Liver (tissue), 9 donors: ENCODE results near the gene GGCT. TPM values are rescaled to one million over a fixed set of nuclear protein-coding genes. Genes with fewer than 3 reads are reported as not detected.
"Not testable (repeated sequence)": the region's sequence is repeated elsewhere in the genome, so short reads cannot be mapped to it uniquely, and the experiment has no call there.

ENCODE experiments used
- DNase-seq: peaks from one replicate; pipeline ENCODE4 v3.0.0-alpha.2; 2017; ENCODE audit warnings: low spot score
- H3K27ac ChIP-seq, 2 donors: one replicate each; pipeline ENCODE4 v1.7.0; 2013; ENCODE audit warnings: inconsistent platforms in 2 of 2, low read length in 2 of 2, control low read depth in 1 of 2, low read depth in 1 of 2, mild to moderate bottlenecking in 1 of 2
- H3K27me3 ChIP-seq, 4 donors: one replicate each; pipeline versions ENCODE4 v1.6.1 to v1.7.0; 2013; ENCODE audit warnings: low read length in 3 of 4, inconsistent platforms in 1 of 4, mild to moderate bottlenecking in 1 of 4, moderate library complexity in 1 of 4; ENCODE audit not compliant: control insufficient read depth in 4 of 4, insufficient read depth in 4 of 4
- H3K36me3 ChIP-seq, 4 donors: one replicate each; pipeline versions ENCODE4 v1.6.1 to v1.7.0; 2013; ENCODE audit warnings: low read length in 3 of 4, mild to moderate bottlenecking in 3 of 4, low read depth in 1 of 4, moderate library complexity in 1 of 4; ENCODE audit not compliant: control insufficient read depth in 4 of 4, insufficient read depth in 3 of 4
- H3K4me1 ChIP-seq, 4 donors: one replicate each; pipeline versions ENCODE4 v1.6.1 to v1.7.0; 2013; ENCODE audit warnings: low read length in 3 of 4, mild to moderate bottlenecking in 3 of 4, moderate library complexity in 1 of 4; ENCODE audit not compliant: control insufficient read depth in 4 of 4, insufficient read depth in 4 of 4
- H3K4me3 ChIP-seq, 3 donors: one replicate each; pipeline versions ENCODE4 v1.6.1 to v1.7.0; 2013; ENCODE audit warnings: low read length in 3 of 3, control low read depth in 1 of 3, low read depth in 1 of 3, mild to moderate bottlenecking in 1 of 3
- H3K9ac ChIP-seq, 2 donors: one replicate each; pipeline ENCODE4 v1.7.0; 2013; ENCODE audit warnings: low read length in 2 of 2, mild to moderate bottlenecking in 2 of 2, moderate library complexity in 2 of 2, control low read depth in 1 of 2, low read depth in 1 of 2
- H3K9me3 ChIP-seq, 4 donors: one replicate each; pipeline versions ENCODE4 v1.6.1 to v1.7.0; 2013; ENCODE audit warnings: low read length in 3 of 4; ENCODE audit not compliant: control insufficient read depth in 4 of 4
- EGR1 ChIP-seq, 2 donors: IDR thresholded peaks; 2 replicates each; pipeline ENCODE4 v1.6.1; 2016 to 2018; ENCODE audit warnings: antibody characterized with exemption in 2 of 2, low read depth in 2 of 2
- FOXA2 ChIP-seq: IDR thresholded peaks from 2 replicates; pipeline ENCODE4 v1.6.1; 2016; ENCODE audit warnings: antibody characterized with exemption
- GABPA ChIP-seq, 2 donors: IDR thresholded peaks in 1 of 2; conservative IDR thresholded peaks in 1 of 2; 2 replicates each; pipeline ENCODE4 v1.6.1; 2016; ENCODE audit warnings: antibody characterized with exemption in 2 of 2, mild to moderate bottlenecking in 1 of 2, moderate library complexity in 1 of 2
- HNF4G ChIP-seq: IDR thresholded peaks from 2 replicates; pipeline ENCODE4 v1.6.1; 2016; ENCODE audit warnings: antibody characterized with exemption
- JUND ChIP-seq, 2 donors: IDR thresholded peaks; 2 replicates each; pipeline ENCODE4 v1.6.1; 2016; ENCODE audit warnings: antibody characterized with exemption in 2 of 2
- RAD21 ChIP-seq, 2 donors: IDR thresholded peaks; 2 replicates each; pipeline ENCODE4 v1.6.1; 2016; ENCODE audit warnings: antibody characterized with exemption in 2 of 2, mild to moderate bottlenecking in 2 of 2
- RXRA ChIP-seq, 2 donors: IDR thresholded peaks; 2 replicates each; pipeline ENCODE4 v1.6.1; 2017 to 2018; ENCODE audit warnings: antibody characterized with exemption in 2 of 2, mild to moderate bottlenecking in 1 of 2
- SP1 ChIP-seq: IDR thresholded peaks from 2 replicates; pipeline ENCODE4 v1.6.1; 2018; ENCODE audit warnings: antibody characterized with exemption, mild to moderate bottlenecking
- TAF1 ChIP-seq: conservative IDR thresholded peaks from 2 replicates; pipeline ENCODE4 v1.6.1; 2016; ENCODE audit warnings: antibody characterized with exemption, mild to moderate bottlenecking
- YY1 ChIP-seq: IDR thresholded peaks from 2 replicates; pipeline ENCODE4 v1.6.1; 2016; ENCODE audit warnings: antibody characterized with exemption, mild to moderate bottlenecking
- WGBS: extraction: QIAGEN DNeasy Blood & Tissue Kit; methylation state at CpG from one replicate; pipeline ENCODE4 v1.1.7; 2013; 5-methylcytosine and 5-hydroxymethylcytosine counted together
- polyA plus RNA-seq, 2 donors: library from polyadenylated mRNA; stranded (reverse) in 1 of 2; unstranded in 1 of 2; fragments of 200-250 nt in 1 of 2; fragments of >200 nt in 1 of 2; fragmentation: Nextera tagmentation in 1 of 2; extraction: Ambion mirVana in 1 of 2; gene quantifications; one replicate each; pipeline versions ENCODE4 v1.2.1 to v1.2.3, GENCODE V29; 2013 to 2015
- total RNA-seq, 2 donors: library from RNA; depleted of rRNA; stranded (reverse); fragments of >200 nt; gene quantifications; one replicate each; pipeline ENCODE4 v1.2.3, GENCODE V29; 2014
- TF ChIP-seq, protein P1 (sequence below): fragments of 150-350 bp; IDR thresholded peaks from 2 replicates; pipeline ENCODE4 v1.5.1; 2017; ENCODE audit warnings: improper control_type of control experiment, low read depth, low read length; ENCODE audit not compliant: missing input control
- donor health status: healthy.
- donor health status: healthy.
- donor health status: healthy.
- donor health status: healthy.
- donor health status: healthy.

GGCT gene
- total and polyA plus RNA-seq, 4 donors: 11.0 to 22.5 (median 21.3) TPM

DNA sequence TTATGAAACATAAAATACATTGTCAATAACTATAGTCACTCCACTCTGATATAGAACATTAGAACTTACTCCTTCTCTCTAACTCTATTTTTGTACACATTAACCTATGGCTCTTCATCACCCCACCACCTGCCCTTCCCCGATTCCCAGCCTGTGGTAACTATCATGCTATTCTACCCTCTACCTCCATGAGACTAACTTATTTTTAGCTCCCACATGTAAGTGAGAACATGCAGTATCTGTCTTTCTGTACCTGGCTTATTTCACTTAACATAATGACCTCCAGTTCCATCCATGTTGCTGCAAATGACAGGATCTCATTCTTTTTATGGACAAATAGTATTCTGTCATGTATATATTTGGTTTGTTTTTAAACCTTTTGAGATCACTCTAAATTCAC lies 17.3 kb downstream of the GGCT start:
- Histone ChIP-seq H3K4me3 (no peak overlapping the region), H3K4me1 (no peaks in the 10 kb centered on the region), H3K27ac (no peak overlapping the region), H3K36me3 (no peaks in the 10 kb centered on the region), H3K9ac (no peak overlapping the region), H3K27me3 (no peaks in the 10 kb centered on the region), H3K9me3 (no peaks in the 10 kb centered on the region)
- DNase-seq: no peak
- TF ChIP-seq YY1: no peak
- TF ChIP-seq, protein P1, sequence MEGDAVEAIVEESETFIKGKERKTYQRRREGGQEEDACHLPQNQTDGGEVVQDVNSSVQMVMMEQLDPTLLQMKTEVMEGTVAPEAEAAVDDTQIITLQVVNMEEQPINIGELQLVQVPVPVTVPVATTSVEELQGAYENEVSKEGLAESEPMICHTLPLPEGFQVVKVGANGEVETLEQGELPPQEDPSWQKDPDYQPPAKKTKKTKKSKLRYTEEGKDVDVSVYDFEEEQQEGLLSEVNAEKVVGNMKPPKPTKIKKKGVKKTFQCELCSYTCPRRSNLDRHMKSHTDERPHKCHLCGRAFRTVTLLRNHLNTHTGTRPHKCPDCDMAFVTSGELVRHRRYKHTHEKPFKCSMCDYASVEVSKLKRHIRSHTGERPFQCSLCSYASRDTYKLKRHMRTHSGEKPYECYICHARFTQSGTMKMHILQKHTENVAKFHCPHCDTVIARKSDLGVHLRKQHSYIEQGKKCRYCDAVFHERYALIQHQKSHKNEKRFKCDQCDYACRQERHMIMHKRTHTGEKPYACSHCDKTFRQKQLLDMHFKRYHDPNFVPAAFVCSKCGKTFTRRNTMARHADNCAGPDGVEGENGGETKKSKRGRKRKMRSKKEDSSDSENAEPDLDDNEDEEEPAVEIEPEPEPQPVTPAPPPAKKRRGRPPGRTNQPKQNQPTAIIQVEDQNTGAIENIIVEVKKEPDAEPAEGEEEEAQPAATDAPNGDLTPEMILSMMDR: no peak
- TF ChIP-seq GABPA (IDR thresholded peaks at IDR 0.05 in 1 of 2, conservative IDR thresholded peaks at IDR 0.05 in 1 of 2): no peak
- no peak for TF ChIP-seq FOXA2
- WGBS: 92% methylated on average over 1 of the region's 1 CpG

DNA sequence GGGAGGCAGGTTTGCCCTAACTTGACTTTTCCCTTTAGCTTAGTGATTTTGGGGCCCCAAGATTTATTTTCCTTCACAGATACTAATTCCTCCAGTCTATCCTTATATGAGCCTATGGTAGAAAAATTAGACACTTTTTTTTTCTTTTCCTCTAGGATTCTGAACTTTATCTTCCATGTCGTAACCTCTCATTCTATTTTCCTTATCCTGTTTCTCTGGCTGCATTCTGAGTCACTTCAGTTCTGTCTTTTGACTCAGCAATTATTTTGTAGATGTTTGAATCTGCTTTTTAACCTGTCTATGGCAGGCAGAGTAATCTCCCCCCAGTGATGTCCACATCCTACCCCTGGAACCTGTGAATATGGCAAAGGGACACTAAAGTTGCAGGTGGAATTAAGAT lies 19.0 kb downstream of the GGCT start:
- no peaks in the 10 kb centered on the region for H3K4me1 ChIP-seq
- H3K36me3 ChIP-seq: no peaks in the 10 kb centered on the region
- no peak overlapping the region for H3K9ac ChIP-seq
- 94% methylated on average over 1 of the region's 1 CpG for WGBS
- H3K4me3 ChIP-seq: no peak overlapping the region
- no peak for DNase-seq
- H3K9me3 ChIP-seq: no peaks in the 10 kb centered on the region
- H3K27ac ChIP-seq: no peak overlapping the region
- H3K27me3 ChIP-seq: no peaks in the 10 kb centered on the region
- no peak for TF ChIP-seq SP1
- no peak for TF ChIP-seq HNF4G
- TF ChIP-seq EGR1 (IDR thresholded peaks at IDR 0.05; ENCODE audit: low read depth in 2 of 2): no peak
- TF ChIP-seq GABPA (IDR thresholded peaks at IDR 0.05 in 1 of 2, conservative IDR thresholded peaks at IDR 0.05 in 1 of 2): no peak
- no peak for TF ChIP-seq RAD21 (IDR thresholded peaks at IDR 0.05)
- no peak for TF ChIP-seq TAF1

DNA sequence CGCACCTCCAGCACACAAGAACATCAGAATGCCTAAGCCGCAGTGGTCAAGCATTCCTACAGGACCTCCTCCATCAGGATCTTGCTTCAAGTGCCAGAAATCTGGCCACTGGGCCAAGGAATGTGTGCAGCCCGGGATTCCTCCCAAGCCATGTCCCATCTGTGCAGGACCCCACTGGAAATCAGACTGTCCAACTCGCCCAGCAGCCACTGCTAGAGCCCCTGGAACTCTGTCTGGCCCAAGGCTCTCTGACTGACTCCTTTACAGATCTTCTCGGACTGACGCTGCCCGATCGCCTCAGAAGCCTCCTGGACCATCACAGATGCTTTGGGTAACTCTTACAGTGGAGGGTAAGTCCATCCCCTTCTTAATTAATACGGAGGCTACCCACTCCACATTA lies 23.2 kb downstream of the GGCT start:
- not testable (repeated sequence) for H3K4me3 ChIP-seq, H3K36me3 ChIP-seq, H3K9ac ChIP-seq, DNase-seq, H3K27me3 ChIP-seq, H3K9me3 ChIP-seq, H3K27ac ChIP-seq
- H3K4me1 ChIP-seq: peaks cover 0 to 14% (median 11%) of the 10 kb centered on the region in 4 donors
- 95% methylated on average over 9 of the region's 9 CpGs for WGBS

DNA sequence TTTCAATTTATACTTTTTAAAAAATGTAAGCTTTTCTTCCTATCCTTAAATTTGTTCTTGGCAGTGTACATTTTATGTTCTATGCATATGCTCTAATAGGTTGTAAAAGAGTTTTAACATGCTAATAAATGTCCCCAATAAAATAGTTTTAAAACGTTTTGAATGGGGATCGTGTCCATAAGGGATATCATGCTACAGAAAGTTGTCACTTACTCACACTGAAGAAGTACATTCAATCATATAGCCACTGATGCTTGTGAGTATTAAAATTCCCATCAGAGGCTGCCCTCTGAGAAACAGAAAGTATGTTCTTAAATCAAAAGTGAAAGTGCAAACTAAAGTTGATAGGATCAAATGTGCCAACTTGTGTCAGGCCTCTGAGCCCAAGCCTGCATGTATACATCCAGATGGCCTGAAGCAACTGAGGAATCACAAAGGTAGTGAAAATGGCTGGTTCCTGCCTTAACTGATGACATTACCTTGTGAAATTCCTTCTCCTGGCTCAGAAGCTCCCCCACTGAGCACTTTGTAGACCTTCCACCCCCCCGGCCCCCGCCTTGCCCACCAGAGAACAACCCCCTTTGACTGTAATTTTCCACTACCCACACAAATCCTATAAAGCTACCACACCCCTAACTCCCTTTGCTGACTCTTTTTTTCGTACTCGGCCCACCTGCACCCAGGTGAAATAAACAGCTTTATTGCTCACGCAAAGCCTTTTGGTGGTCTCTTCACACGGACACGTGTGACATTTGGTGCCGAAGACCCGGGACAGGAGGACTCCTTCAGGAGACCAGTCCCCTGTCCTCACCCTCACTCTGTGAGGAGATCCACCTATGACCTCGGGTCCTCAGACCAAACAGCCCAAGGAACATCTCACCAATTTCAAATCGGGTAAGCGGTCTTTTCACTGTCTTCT lies 25.2 kb downstream of the GGCT start:
- DNase-seq: no peak
- Histone ChIP-seq H3K36me3 (no peaks in the 10 kb centered on the region), H3K27ac (peak overlapping the region; percentile 91 to 93), H3K9ac (peak overlapping the region; percentile 84 to 85), H3K27me3 (no peaks in the 10 kb centered on the region), H3K9me3 (no peaks in the 10 kb centered on the region), H3K4me3 (peak overlapping the region; percentile 76 to 91 (median 84)), H3K4me1 (peaks cover 0 to 19% (median 13%) of the 10 kb centered on the region in 4 donors)
- 87% methylated on average over 14 of the region's 14 CpGs for WGBS
- TF ChIP-seq SP1: peak; percentile 35
- TF ChIP-seq GABPA (IDR thresholded peaks at IDR 0.05 in 1 of 2, conservative IDR thresholded peaks at IDR 0.05 in 1 of 2): no peak
- TF ChIP-seq RXRA (IDR thresholded peaks at IDR 0.05): no peak
- TF ChIP-seq JUND (IDR thresholded peaks at IDR 0.05): no peak
